Muscle of arm (tissue), 12 donors: ENCODE results near the gene KCNJ6. TPM values are rescaled to one million over a fixed set of nuclear protein-coding genes. Genes with fewer than 3 reads are reported as not detected.
"Not testable (repeated sequence)": the region's sequence is repeated elsewhere in the genome, so short reads cannot be mapped to it uniquely, and the experiment has no call there.

Experiments used
- DNase-seq: peaks from one replicate; pipeline ENCODE4 v3.0.0-alpha.2; 2013
- polyA plus RNA-seq, 12 donors: library from polyadenylated mRNA; unstranded; fragments of 120-200 nt; gene quantifications; one replicate each; pipeline ENCODE4 v1.2.1, GENCODE V29; 2013; ENCODE audit not compliant: insufficient read length in 12 of 12

Gene KCNJ6
- polyA plus RNA-seq, 12 donors = 0.62 to 2.1 (median 1.1) TPM; not detected in 1

DNA sequence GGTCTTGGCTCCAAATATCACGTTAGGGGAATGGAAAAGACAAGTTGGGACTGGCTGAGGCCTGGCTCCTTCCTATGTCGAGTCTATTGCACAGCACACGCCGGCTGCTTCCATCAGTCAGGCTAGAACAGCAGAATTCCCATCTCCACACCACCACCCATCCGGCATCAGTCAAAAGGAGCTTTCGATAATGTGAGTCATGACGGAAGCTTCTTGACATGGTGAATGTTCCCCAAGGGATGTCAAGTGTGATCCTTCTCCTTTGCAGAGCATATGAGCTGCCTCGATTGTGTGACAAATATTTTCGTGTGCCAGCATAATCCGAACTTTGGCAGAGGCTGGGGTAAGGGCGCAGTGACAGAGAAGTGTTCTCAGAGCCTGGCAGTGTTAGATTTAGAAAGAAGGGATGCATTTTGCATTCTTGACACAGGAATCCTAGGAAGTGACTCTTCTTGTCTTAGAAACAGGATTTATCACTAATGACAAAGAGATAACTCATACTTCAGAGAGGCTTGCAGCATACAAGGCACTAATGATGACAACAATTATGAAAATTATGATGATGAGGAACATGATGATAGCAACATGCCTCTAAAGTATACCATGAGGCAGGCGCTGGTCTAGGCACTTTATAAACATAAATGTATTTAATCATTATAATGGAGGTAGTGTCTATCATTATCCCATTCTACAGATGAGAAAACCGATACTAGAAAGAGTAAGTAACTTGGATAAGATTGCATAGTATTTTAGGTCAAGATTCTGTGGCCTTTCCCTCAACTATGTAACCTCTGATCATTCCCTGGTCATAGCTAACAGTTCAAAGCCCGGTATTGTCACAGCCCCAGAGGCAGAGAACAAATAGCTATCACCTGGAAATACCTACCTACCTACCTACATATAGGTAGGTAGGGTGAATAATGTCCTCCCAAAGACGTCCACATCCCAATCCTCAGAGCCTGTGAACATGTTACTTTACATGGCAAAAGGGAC, 135.0 kb downstream of the KCNJ6 start:
- DNase-seq = no peak

- no peak for DNase-seq
Measured at GRCh38 chr21:37771181-37771580, 145.1 kb downstream of the KCNJ6 start.

- DNase-seq = no peak
Measured at GRCh38 chr21:37770461-37770860, 145.8 kb downstream of the KCNJ6 start.

GRCh38 chr21:37769656-37770055, 146.6 kb downstream of the KCNJ6 start:
- DNase-seq = no peak

DNA sequence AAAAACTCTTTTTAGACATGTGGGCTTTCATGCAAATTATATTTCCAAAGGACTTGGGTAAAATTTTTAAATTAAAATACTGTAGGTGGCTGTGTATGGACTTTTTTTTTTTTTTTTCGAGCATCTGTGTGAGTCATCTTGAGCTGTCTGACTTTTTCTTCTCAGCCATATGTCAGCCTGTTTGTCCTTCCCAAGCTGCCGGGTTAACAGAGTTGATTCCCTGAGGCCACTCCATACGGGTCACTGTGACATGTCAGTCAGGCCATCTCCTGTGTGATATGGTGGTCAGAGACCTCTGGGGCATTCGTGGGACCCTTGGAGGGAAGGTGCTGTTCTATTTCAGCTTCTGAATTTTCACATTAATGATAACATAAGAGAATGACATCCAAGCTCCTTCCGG, 148.3 kb downstream of the KCNJ6 start:
- no peak for DNase-seq

- DNase-seq = no peak
Measured at GRCh38 chr21:37766129-37766528, 150.1 kb downstream of the KCNJ6 start.

DNA sequence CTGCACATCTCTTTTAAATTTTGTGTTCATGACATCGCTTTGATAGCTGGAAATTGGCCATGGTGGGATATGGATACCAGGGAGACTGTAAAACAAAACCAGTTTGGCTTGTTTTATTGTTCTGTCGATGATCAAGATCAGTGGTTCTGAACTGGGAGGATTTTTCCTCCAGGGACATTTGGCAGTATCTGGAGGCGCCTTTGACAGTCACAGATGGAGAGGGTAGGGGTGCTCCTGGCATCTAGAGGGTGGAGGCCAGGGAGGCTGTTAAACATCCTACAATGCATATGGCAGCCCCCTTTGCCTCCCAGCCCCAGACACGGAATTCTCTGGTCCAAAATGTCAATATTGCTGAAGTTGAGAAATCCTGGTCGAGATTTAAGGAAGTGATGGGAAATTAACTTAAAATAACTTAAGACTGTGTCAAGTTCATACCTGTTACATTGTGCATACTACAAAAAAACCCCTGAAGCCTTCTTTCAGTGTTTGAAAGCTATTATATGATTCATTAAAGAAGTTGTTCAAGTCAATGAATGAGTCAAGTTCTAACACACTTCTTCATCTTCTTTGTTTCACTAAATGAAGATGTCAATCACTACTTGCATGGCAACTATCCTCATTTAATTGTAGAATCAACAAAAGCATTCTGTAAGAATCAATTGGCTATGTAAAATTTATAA, 150.9 kb downstream of the KCNJ6 start:
- DNase-seq = no peak

DNA sequence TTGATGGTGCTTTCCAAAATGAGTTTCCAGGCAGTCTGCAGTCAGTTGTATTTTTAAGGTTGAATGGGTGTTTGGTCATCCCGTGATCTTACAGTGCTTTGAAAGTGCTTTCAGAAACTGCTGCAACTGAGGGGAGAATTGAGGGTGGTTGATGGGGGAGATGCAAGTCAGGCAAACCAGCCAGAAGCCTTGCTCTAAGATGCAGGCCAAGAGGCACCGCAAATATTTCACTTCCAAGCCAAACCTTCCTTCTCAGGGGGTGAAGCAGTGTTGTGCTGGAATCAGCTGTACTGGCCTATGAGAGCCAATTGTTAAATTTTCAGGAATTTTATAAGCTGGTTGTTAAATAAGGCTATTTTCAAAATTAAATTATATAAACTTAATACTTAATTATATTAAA, 151.6 kb downstream of the KCNJ6 start:
- DNase-seq = no peak

- no peak for DNase-seq
Measured at GRCh38 chr21:37763298-37763697, 153.0 kb downstream of the KCNJ6 start.

- no peak for DNase-seq
Measured at GRCh38 chr21:37762606-37763005, 153.7 kb downstream of the KCNJ6 start.

DNA sequence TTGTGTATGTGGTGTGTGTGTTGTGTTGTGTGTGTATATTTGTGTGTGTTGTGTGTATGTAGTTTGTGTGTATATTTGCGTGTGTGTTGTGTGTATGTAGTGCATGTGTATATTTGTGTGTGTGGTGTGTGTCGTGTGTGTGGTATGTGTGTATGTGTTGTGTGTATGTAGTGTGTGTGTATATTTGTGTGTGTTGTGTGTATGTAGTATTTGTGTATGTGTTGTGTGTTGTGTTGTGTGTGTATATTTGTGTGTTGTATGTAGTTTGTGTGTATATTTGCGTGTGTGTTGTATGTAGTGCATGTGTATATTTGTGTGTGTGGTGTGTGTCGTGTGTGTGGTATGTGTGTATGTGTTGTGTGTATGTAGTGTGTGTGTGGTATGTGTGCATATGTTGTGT, 154.9 kb downstream of the KCNJ6 start:
- not testable (repeated sequence) for DNase-seq

DNA sequence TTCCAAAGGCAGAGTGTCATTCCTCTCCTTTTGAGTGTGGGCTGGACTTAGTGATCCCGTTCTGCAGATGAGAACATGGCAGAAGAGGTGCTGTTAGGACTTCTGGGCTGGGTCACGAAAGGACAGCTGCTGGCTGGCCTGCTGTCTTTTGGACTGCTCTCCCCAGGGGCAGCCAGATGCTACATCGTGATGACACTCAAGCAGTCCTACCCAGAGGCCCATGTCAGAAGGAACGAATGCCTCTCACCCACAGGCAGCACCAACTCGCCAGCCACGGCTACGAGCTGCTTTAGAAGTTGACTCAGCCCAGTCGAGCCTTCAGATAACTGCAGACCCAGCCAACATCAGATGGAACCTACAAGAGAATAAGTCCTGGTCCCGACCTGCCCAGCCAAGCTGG, 156.5 kb downstream of the KCNJ6 start:
- no peak for DNase-seq

- DNase-seq = peak; percentile 8
Measured at GRCh38 chr21:37758982-37759381, 157.3 kb downstream of the KCNJ6 start.

- DNase-seq = no peak
Measured at GRCh38 chr21:37757606-37758376, 158.5 kb downstream of the KCNJ6 start.

DNA sequence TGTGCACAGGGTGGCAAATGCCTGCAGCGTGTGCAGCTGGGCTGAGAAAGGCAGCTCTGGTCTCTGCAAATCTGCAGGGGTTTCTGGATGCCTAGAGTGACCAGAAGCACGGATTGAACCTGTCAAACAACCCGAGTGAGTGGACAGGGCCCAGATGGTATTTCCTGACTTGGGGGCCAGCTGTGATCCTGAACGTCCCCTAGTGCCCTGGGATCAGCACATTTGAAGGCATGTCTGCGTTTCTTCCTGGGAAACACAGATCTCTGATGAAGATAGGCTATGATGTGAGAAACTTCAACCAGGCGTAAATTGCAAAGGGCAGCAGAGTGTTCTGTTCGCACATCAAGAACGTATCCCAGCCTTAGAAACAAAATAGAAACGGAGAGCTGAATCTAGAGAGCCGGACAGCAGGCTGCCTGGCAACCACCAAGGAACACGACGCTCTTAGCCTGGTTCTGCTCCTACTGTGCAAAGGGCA, 163.1 kb downstream of the KCNJ6 start:
- DNase-seq = no peak

DNA sequence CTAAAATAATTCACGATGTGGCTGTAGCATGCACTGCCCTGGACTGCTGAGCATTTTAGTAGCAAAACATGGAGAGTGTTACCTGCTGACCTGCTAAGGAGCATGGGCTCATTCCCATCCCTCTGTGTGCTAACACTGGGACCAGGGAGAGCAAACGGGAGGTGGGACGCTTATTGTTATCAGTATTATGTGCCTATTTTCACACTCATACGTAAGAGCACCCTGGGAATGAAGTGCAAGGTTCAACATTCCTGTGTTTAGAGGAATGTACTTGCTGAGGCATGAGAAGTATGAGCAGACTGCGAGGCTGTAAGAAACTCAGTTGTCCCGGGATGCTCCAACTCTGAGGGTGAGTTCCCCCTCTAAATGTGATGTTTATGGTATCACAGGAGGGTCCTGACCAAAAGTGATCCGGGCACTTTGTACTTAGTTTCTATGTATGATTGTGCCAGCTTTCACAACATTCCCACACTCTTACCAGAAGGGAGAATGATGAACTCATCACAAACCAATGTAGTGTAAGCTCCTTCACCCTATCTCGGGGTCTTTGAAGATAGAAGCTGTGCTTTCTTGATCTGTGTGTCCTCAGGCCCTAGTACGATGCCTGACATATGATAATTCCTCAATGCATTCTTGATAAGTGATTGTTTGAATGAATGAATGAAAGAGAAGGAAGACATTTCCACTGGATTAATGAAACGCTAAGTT, 164.8 kb downstream of the KCNJ6 start:
- no peak for DNase-seq

DNA sequence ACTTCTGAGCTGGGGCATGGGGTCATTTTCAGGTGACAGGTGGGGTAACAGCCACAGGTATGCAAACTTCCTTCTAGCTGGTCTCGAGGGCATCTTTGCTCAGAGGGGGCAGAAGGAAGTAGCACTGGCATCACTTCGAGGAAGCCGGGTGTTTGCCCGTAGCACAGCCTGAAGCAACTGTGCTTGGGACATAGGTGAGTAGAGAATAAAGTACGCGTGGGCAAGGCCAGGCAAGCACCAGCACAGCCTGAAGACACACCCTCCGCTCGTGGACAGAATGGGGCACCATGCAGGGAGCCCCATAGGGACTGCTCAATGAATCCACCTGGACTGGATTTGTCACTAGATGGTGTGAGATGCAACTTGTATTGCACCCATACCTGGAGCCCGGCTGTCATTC, 167.1 kb downstream of the KCNJ6 start:
- DNase-seq = no peak

DNA sequence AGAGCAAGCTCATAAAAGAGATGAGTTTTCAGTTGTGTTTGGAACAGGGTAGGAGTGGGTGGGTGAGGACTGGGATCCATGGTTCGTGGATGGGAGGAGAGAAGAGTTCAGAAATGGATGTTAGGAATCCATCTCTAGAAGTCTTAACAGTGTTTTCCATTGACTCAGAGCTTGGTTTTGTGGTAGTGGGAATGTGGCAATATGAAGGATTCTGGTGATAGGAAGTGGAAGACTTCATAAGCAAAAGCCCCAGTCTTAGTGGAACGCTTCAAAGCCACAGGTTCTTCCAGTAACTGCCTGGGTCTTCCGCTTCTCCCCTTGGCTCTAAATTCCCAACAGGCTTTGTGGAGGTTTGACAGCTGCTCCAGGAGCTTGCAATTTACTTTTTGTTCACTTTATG, 167.9 kb downstream of the KCNJ6 start:
- DNase-seq = no peak

DNA sequence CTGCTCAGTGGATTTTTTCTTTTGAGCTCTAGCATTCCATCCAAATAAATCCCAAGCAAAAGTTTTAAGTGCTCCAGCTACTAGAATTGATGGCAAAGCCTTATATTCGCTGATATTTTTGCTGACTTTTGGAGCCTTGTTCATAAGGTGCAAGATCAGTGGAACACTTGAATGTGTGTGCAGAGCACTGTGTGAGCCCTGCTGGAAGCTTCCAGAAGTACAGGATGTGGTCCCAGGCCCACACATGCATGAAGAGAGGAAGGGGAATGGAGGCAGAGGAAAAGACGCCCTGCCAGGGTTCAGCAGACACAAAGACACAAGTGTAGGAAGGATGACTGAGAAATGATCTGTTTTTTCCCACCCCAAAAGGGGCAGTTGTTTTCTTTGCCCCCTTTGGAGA, 169.4 kb downstream of the KCNJ6 start:
- DNase-seq = no peak

GRCh38 chr21:37744551-37744950, 171.7 kb downstream of the KCNJ6 start:
- no peak for DNase-seq

DNA sequence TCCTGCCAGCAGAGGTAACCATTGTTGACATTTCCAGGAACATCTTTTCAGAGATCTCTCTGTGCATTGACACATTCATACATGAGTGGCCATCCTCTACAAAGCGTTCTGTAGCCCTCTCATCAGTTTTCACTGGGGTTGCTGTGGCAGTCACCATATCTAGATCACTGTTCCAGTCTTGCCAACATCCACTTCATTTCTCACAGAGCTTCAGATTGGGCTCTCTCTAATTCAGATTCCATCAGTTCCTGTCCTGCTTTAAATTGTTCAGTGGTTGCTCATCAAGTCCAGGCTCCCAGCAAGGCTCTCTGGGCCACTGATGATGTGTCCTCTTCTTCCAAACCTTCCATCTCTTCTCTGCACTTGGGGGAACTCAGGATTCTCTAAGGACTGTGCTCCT, 173.7 kb downstream of the KCNJ6 start:
- no peak for DNase-seq

DNA sequence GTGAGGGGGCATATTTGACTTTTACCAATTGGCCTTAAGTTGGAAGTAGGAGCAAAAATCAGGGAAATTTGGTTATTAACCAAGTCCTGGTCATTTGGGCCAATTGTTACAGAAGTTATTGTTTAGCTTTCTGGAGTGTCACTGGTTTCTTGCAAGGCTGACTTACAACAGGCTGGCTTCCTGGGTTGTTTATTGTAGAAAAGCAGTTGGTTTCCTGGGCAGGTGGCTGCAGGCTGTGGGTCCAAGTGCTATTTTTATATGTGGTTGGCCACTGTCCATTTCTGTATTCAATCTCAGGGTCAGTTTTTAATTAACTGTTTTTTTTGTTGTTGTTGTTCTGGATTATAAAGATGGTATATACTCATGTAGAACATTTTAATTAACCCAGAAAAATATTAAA, 174.1 kb downstream of the KCNJ6 start:
- DNase-seq = no peak
